AG04450 (cell line): ENCODE data around the gene FANCC. TPM values are rescaled to one million over a fixed set of nuclear protein-coding genes. Genes with fewer than 3 reads are reported as not detected.

ENCODE experiments used
- CTCF ChIA-PET: fragments of 300-600, 350-600 bp; formaldehyde crosslinking; extraction: SDS; loops from one replicate; lab custom pipeline; 2022; ENCODE audit warnings: antibody characterized with exemption, inconsistent platforms; lab: Charles Lee
- POLR2A ChIA-PET: fragments of 350-600 bp; formaldehyde crosslinking; extraction: SDS; loops from one replicate; lab custom pipeline; 2021; ENCODE audit warnings: antibody characterized with exemption, inconsistent platforms; lab: Yijun Ruan, JAX
- DNase-seq: peaks from one replicate; pipeline ENCODE4 v3.0.0-alpha.2; 2011; ENCODE audit warnings: low read depth, low spot score
- H3K27ac ChIP-seq: one replicate; pipeline ENCODE4 v1.5.1; 2012; ENCODE audit warnings: low read depth, low read length, control low read depth
- H3K27me3 ChIP-seq: one replicate; pipeline ENCODE4 v1.6.0; 2012; ENCODE audit warnings: low read length; ENCODE audit not compliant: control insufficient read depth, insufficient read depth
- H3K4me3 ChIP-seq: 2 replicates; pipeline ENCODE4 v1.5.1; 2011; ENCODE audit warnings: mild to moderate bottlenecking, low read depth, low read length, control low read depth
- H3K9me3 ChIP-seq: 2 replicates; pipeline ENCODE4 v1.5.1; 2012; ENCODE audit warnings: low read length; ENCODE audit not compliant: control insufficient read depth, insufficient read depth
- CTCF ChIP-seq: IDR thresholded peaks from 2 replicates; pipeline ENCODE4 v1.5.1; 2011; ENCODE audit warnings: low read depth, low read length, control low read depth, inconsistent platforms
- polyA plus RNA-seq: library from polyadenylated mRNA; depleted of rRNA; stranded (reverse); fragments of >200 nt; gene quantifications from 2 replicates; pipeline ENCODE4 v1.2.3, GENCODE V29; 2011

FANCC gene
- polyA plus RNA-seq, 1 experiment, result 10.8 TPM

DNA sequence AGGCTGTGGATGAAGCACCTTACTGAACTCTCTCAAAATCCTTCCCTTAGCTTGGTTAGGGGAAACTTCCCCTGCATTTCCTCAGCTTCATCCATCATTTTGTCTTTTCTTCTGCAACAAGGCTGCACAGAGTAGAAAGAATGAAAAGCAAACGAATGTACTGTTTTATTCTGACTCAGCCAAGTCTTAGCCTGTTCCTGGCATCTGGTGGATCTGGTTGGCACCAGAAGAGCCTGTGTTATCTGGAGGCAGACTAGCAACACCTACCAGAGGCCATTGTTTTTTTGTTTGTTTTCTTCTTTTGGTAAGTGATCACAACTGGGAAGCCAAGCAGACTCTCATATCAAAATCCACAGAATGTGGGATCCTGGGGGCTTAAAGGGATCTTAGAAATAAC is 200.7 kb downstream of the FANCC start:
- no peak for DNase-seq
- Histone ChIP-seq H3K27ac (no peak overlapping the region), H3K9me3 (no peaks in the 10 kb centered on the region), H3K4me3 (no peak overlapping the region), H3K27me3 (no peaks in the 10 kb centered on the region)
- ChIA-PET POLR2A (no interaction called here), CTCF (interaction anchor here (0.6 to 5.7 kb wide), 4 partner anchors 10 to 1153 kb away, joined by 4 to 56 read pairs (median 8); no protein-coding TSS in a partner anchor)
- TF ChIP-seq CTCF, result no peak

DNA sequence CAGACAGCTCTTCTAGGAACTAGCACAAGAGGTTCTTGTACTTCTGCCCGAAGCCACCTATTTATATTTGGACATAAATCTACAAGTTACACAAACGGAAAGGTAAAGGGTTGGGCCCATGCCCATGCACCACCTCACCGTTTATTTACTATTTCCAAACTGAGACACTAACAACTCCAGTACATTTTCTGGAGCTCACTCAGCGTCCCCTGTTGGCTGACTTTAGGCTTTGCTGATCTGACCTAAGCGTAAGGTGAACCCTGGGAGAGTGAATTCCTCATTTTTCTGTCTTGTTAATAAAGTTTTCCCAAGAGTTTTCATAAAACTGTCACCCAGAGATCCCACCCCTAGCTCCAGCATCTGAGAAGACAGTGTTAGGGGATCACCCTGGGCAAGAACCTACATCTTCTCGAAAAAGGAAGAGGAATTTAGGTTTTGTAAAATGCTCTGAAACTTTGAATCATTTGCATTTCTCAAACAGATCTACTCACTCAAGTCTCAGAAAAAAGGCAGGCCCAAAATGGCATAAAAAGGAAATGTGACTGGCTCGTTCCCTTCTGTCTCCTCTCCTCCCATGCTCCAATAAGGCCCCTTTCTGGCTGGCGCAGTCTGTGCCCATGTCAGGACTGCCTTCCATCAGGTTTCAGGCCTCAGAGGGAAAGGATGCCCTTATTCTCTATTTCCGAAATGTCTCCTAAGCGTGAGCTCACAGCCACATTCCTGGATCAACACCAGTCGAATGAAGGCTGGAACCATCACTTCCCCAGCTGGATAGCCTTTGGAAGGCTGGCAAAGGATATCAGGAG is 201.3 kb downstream of the FANCC start:
- Histone ChIP-seq H3K27ac (no peak overlapping the region), H3K9me3 (no peaks in the 10 kb centered on the region), H3K27me3 (no peaks in the 10 kb centered on the region), H3K4me3 (no peak overlapping the region)
- CTCF ChIA-PET, result interaction anchor here (1.6 to 5.7 kb wide), 4 partner anchors 11 to 447 kb away, joined by 3 to 56 read pairs (median 8); no protein-coding TSS in a partner anchor
- DNase-seq, result no peak
- TF ChIP-seq CTCF, result peak; percentile 23; the same call in 1 of the 2 replicates
- POLR2A ChIA-PET, result interaction anchor here (0.5 kb wide), 1 partner anchor 33 kb away, joined by 3 read pairs; no protein-coding TSS in a partner anchor

- ChIA-PET POLR2A (no interaction called here), CTCF (interaction anchor here (1.6 to 5.7 kb wide), 3 partner anchors 12 to 446 kb away, joined by 3 to 56 read pairs (median 10); no protein-coding TSS in a partner anchor)
- no peak for DNase-seq
- Histone ChIP-seq H3K27me3 (no peaks in the 10 kb centered on the region), H3K27ac (no peak overlapping the region), H3K4me3 (no peak overlapping the region), H3K9me3 (no peaks in the 10 kb centered on the region)
- no peak for TF ChIP-seq CTCF
Observed at GRCh38 chr9:95115104-95115503, 202.4 kb downstream of the FANCC start.

DNA sequence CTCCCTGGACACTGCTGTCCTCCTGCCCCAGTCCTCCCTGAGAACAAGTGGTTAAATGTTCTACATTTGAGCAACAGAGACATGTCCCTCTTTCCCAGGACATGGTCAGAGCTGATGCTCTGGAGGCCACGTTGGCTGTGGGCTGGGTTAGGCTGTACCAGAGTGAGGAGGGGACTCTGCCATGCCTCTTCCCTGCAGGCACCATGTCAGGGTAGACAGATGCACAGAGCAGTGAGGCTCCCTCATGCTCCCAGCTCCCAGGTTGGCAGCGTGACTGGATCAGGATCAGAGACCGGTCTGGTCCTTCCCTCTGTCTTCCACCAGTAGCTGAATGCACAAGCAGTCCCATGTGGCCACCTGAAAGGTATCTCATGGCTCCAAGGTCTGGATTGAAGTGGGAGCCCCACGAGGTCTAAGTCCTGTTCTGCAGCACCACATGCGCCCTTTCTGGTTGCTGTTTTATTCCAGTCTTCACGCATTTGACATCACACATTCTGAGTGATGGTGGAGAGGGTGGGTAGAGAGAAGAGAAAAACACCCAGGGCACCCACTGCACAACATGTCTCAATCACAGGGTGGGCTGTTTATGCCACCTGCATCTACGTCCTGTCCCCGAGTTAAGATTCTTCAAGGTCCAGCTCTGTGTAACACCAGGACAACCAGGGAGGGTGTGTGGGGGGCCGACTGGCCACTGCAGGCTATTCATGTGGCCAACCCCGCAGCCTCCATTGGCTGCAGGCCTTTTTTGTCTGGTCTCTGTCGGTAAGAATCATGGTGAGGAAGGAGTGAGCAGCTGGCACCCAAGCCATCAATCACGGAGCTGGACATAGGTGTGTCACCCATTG is 204.9 kb downstream of the FANCC start:
- POLR2A ChIA-PET, result no interaction called here

More for the DNA sequence above, 204.9 kb downstream of the FANCC start:
- no peak overlapping the region for H3K27ac ChIP-seq
- no peak for DNase-seq
- no peaks in the 10 kb centered on the region for H3K27me3 ChIP-seq
- no peak for TF ChIP-seq CTCF
- H3K4me3 ChIP-seq, result no peak overlapping the region
- no peaks in the 10 kb centered on the region for H3K9me3 ChIP-seq
- CTCF ChIA-PET, result interaction anchor here (1.5 to 4.5 kb wide), 2 partner anchors 15 to 432 kb away, joined by 5 to 33 read pairs; no protein-coding TSS in a partner anchor
